ENCODE results near the gene PPP1R37. TPM values are rescaled to one million over a fixed set of nuclear protein-coding genes. Genes with fewer than 3 reads are reported as not detected.

The PPP1R37 gene
- total and polyA plus RNA-seq, 2 of the 8 experiments (the other 6 are each of a cell fraction or from before 2014, with no cell fraction given): 14.6 to 25.7 TPM

GRCh38 chr19:45137179-45137761 lies 44.3 kb downstream of the PPP1R37 start:
- 91% methylated on average over 17 of the region's 17 CpGs; no CpG with 5 or more reads in 1 of the 2 experiments for WGBS, 2 experiments (ENCODE audit: extremely low coverage in 1 of 2, insufficient coverage in 1 of 2, insufficient read length in 1 of 2, insufficient replicate concordance in 2 of 2, low coverage in 1 of 2, low lambda C conversion rate in 2 of 2, missing lambda C conversion rate in 1 of 2)

More at GRCh38 chr19:45137179-45137761, 44.3 kb downstream of the PPP1R37 start:
- no peaks in the 10 kb centered on the region for H3K9me3 ChIP-seq (ENCODE audit: insufficient read depth in 2 of 2, low read depth in 1 of 2, low read length in 1 of 2)
- H4K5ac ChIP-seq (ENCODE audit: insufficient read length, low read depth, low read length): no peak overlapping the region
- H3K79me2 ChIP-seq (ENCODE audit: control insufficient read depth in 1 of 2, insufficient read depth in 2 of 2, low read length in 2 of 2): peaks cover 0 to 26% of the 10 kb centered on the region in 2 experiments; a peak in 1 of 4 replicates
- 0 out of 2 replicates have a peak overlapping the region, but pooled peaks have one; percentile 31 for H2BK5ac ChIP-seq (ENCODE audit: low read depth, low read length)
- DNase-seq (ENCODE audit: low read depth in 1 of 2, low spot score in 2 of 2): no peak
- H3K27ac ChIP-seq (ENCODE audit: low read depth, low read length): no peak overlapping the region
- no peak overlapping the region for H2BK120ac ChIP-seq (replicated peaks; ENCODE audit: low read depth, low read length)
- peaks cover 3 to 9% of the 10 kb centered on the region in 2 experiments for H4K20me1 ChIP-seq (replicated peaks in 1 of 2; ENCODE audit: control insufficient read depth in 1 of 2, insufficient read depth in 2 of 2, low read length in 2 of 2)
- H2AFZ ChIP-seq (ENCODE audit: low read length): no peak overlapping the region
- H3K4ac ChIP-seq (replicated peaks; ENCODE audit: insufficient read length, low read depth, low read length): no peak overlapping the region
- no peak overlapping the region for H2AK5ac ChIP-seq (ENCODE audit: low read depth, low read length)
- H2BK15ac ChIP-seq (ENCODE audit: low read length): no peak overlapping the region
- no peaks in the 10 kb centered on the region for H3K27me3 ChIP-seq (replicated peaks in 1 of 4; ENCODE audit: control insufficient read depth in 3 of 4, extremely low read depth in 1 of 4, insufficient read depth in 3 of 4, low read length in 3 of 4)
- ChIA-PET CTCF (ENCODE audit: partially characterized antibody) (interaction anchor here (0.8 to 4.2 kb wide), 9 partner anchors 9 to 88 kb away, joined by 3 to 27 read pairs (median 3); no protein-coding TSS in a partner anchor), POLR2A (ENCODE audit: partially characterized antibody) (interaction anchor here (1.0 to 2.1 kb wide), 6 partner anchors 9 to 57 kb away, joined by 3 to 7 read pairs (median 5); no protein-coding TSS in a partner anchor)
- H3K56ac ChIP-seq (replicated peaks; ENCODE audit: insufficient read length, low read depth, low read length): no peak overlapping the region
- H3K23ac ChIP-seq (ENCODE audit: insufficient read length): no peak overlapping the region
- no peak for TF ChIP-seq CEBPB (IDR thresholded peaks at IDR 0.05; ENCODE audit: low read depth, low read length)
- no peak for TF ChIP-seq FOSL1 (IDR thresholded peaks at IDR 0.05; ENCODE audit: insufficient read depth, low read depth, low read length)
- peaks cover 0 to 18% (median 8%) of the 10 kb centered on the region in 4 experiments; a peak in 5 of 7 replicates for H3K4me1 ChIP-seq (replicated peaks in 1 of 4; ENCODE audit: control insufficient read depth in 3 of 4, insufficient read depth in 4 of 4, low read length in 3 of 4)
- no peak overlapping the region for H3K4me3 ChIP-seq (ENCODE audit: extremely low read depth in 1 of 4, insufficient read depth in 2 of 4, low read depth in 3 of 4, low read length in 4 of 4)
- no peak overlapping the region for H3K9ac ChIP-seq (replicated peaks in 1 of 4; ENCODE audit: extremely low read depth in 1 of 4, low read depth in 3 of 4, low read length in 3 of 4)
- H2BK12ac ChIP-seq (ENCODE audit: low read depth, low read length): no peak overlapping the region
- no peak overlapping the region for H3K18ac ChIP-seq (ENCODE audit: extremely low read depth, low read length)
- H4K91ac ChIP-seq (replicated peaks; ENCODE audit: insufficient read length, low read length): peak overlapping the region; percentile 58
- no peak overlapping the region for H3K4me2 ChIP-seq (ENCODE audit: insufficient read depth in 1 of 2, low read depth in 2 of 2, low read length in 2 of 2)
- peaks cover 0 to 6% (median 2%) of the 10 kb centered on the region in 4 experiments; a peak in 2 of 8 replicates for H3K36me3 ChIP-seq (ENCODE audit: control insufficient read depth in 2 of 4, insufficient read depth in 4 of 4, low read length in 3 of 4)
- no peak for FAIRE-seq
- H3K14ac ChIP-seq (ENCODE audit: insufficient read length): no peak overlapping the region
- H4K8ac ChIP-seq (ENCODE audit: extremely low read depth, insufficient read depth, low read length): no peak overlapping the region
- H3K79me1 ChIP-seq (ENCODE audit: low read depth, low read length): peaks cover 20% of the 10 kb centered on the region
- peak overlapping the region; percentile 40; the same call in 1 of the 2 replicates for H2BK20ac ChIP-seq (ENCODE audit: low read length)
- H3K23me2 ChIP-seq (ENCODE audit: low read depth, low read length): no peaks in the 10 kb centered on the region
